Neural progenitor cell (in vitro differentiated cells): Measurements from ENCODE around the gene PLD6.

Experiments
- EZH2 ChIP-seq: fragments of 200-600 bp; sonication (generic); IDR thresholded peaks from 2 replicates; pipeline ENCODE4 v1.6.1; 2017; ENCODE audit warnings: antibody characterized with exemption, mild to moderate bottlenecking, moderate library complexity
- EZH2phosphoT487 ChIP-seq: fragments of 200-600 bp; sonication (generic); IDR thresholded peaks from 2 replicates; pipeline ENCODE4 v1.6.1; 2017; ENCODE audit warnings: antibody characterized with exemption
- TF ChIP-seq, protein P1 (sequence below): fragments of 200-600 bp; sonication (generic); IDR thresholded peaks from 2 replicates; pipeline ENCODE4 v1.5.1; 2017; ENCODE audit warnings: antibody characterized with exemption, mild to moderate bottlenecking

DNA sequence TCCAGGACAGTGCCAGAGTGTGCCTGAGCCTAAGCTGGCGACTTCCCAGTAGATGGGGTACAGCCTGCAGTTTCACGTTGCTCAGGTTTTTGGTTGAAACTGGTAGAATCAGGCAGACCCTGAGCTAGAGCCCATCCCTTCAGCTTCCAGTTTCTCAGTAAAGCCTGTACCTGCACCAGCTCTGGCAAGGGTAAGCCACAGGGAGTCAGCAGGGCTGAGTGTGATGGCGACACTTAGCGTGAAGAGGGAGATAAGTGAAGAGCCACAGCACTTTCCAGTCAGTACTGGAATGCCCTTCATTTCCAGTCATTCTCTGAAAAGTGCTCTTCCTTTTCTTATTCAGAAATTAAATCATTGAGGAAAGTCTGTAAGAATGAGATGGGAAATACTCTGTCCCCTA is 22.4 kb downstream of the PLD6 start:
- TF ChIP-seq EZH2phosphoT487 (no peak), EZH2 (no peak)
- TF ChIP-seq, protein P1, sequence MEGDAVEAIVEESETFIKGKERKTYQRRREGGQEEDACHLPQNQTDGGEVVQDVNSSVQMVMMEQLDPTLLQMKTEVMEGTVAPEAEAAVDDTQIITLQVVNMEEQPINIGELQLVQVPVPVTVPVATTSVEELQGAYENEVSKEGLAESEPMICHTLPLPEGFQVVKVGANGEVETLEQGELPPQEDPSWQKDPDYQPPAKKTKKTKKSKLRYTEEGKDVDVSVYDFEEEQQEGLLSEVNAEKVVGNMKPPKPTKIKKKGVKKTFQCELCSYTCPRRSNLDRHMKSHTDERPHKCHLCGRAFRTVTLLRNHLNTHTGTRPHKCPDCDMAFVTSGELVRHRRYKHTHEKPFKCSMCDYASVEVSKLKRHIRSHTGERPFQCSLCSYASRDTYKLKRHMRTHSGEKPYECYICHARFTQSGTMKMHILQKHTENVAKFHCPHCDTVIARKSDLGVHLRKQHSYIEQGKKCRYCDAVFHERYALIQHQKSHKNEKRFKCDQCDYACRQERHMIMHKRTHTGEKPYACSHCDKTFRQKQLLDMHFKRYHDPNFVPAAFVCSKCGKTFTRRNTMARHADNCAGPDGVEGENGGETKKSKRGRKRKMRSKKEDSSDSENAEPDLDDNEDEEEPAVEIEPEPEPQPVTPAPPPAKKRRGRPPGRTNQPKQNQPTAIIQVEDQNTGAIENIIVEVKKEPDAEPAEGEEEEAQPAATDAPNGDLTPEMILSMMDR, result no peak
